ENCODE measurements around the gene DMBX1.

DNA sequence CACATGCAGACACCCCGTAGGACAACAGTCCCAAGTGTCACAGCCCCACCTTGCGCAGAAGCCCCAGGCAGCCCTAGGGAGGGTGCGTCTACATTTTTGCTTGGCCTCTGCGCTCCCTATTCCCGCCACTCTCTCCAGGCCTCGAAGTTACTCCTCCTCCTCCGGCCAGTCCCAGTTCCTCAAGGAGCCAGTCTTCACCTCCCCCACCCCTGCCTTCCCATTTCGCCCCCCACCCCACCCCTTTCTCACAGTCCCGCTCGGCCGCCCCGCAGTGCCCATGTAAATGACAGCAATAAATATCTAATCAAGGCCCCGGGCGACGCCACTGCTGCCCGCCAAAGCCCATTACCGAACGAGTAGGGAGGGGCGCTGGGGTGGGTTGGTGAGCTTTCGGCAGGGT, 3.2 kb downstream of the DMBX1 start:
- TF ChIP-seq, protein P1, sequence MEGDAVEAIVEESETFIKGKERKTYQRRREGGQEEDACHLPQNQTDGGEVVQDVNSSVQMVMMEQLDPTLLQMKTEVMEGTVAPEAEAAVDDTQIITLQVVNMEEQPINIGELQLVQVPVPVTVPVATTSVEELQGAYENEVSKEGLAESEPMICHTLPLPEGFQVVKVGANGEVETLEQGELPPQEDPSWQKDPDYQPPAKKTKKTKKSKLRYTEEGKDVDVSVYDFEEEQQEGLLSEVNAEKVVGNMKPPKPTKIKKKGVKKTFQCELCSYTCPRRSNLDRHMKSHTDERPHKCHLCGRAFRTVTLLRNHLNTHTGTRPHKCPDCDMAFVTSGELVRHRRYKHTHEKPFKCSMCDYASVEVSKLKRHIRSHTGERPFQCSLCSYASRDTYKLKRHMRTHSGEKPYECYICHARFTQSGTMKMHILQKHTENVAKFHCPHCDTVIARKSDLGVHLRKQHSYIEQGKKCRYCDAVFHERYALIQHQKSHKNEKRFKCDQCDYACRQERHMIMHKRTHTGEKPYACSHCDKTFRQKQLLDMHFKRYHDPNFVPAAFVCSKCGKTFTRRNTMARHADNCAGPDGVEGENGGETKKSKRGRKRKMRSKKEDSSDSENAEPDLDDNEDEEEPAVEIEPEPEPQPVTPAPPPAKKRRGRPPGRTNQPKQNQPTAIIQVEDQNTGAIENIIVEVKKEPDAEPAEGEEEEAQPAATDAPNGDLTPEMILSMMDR (IDR thresholded peaks at IDR 0.05; ENCODE audit: low read depth, low read length, poor library complexity, severe bottlenecking): no peak
- no peak; the same call in 1 of the 2 replicates for TF ChIP-seq EZH2phosphoT487 (IDR thresholded peaks at IDR 0.05; ENCODE audit: borderline replicate concordance, low read length)
